H9 (cell line): ENCODE data around the gene TAPBPL. TPM values are rescaled to one million over a fixed set of nuclear protein-coding genes. Genes with fewer than 3 reads are reported as not detected.

Experiments
- DNase-seq: peaks from one replicate; pipeline ENCODE4 v3.0.0-alpha.2; 2017
- H2AFZ ChIP-seq: one replicate; pipeline ENCODE4 v1.6.1; 2013; ENCODE audit warnings: mild to moderate bottlenecking, low read length, control low read depth, moderate library complexity
- H2AK5ac ChIP-seq: 2 replicates; pipeline ENCODE4 v1.6.1; 2013; ENCODE audit warnings: low read length, control low read depth, mixed read lengths; ENCODE audit not compliant: insufficient read length
- H2BK120ac ChIP-seq: one replicate; pipeline ENCODE4 v1.6.1; 2013; ENCODE audit warnings: low read depth, mild to moderate bottlenecking, low read length, control low read depth, inconsistent platforms; ENCODE audit not compliant: poor library complexity, severe bottlenecking
- H2BK12ac ChIP-seq: 2 replicates; pipeline ENCODE4 v1.6.1; 2013; ENCODE audit warnings: low read length, control low read depth, mixed read lengths, low read depth; ENCODE audit not compliant: insufficient read length
- H2BK15ac ChIP-seq: 2 replicates; pipeline ENCODE4 v1.6.1; 2013; ENCODE audit warnings: low read depth, low read length, control low read depth
- H2BK20ac ChIP-seq: one replicate; pipeline ENCODE4 v1.6.1; 2013; ENCODE audit warnings: low read depth, mild to moderate bottlenecking, low read length, control low read depth, inconsistent platforms; ENCODE audit not compliant: poor library complexity, severe bottlenecking
- H2BK5ac ChIP-seq: 2 replicates; pipeline ENCODE4 v1.6.1; 2013; ENCODE audit warnings: low read length, control low read depth, mixed read lengths; ENCODE audit not compliant: insufficient read length
- H3K14ac ChIP-seq: 2 replicates; pipeline ENCODE4 v1.6.1; 2013; ENCODE audit warnings: low read length, control low read depth; ENCODE audit not compliant: insufficient read depth
- H3K18ac ChIP-seq: 2 replicates; pipeline ENCODE4 v1.6.1; 2013; ENCODE audit warnings: low read depth, mild to moderate bottlenecking, mixed read lengths, low read length, control low read depth; ENCODE audit not compliant: insufficient read length
- H3K23ac ChIP-seq: 2 replicates; pipeline ENCODE4 v1.6.1; 2013; ENCODE audit warnings: low read length, control low read depth, mixed read lengths, low read depth; ENCODE audit not compliant: insufficient read length
- H3K23me2 ChIP-seq: 2 replicates; pipeline ENCODE4 v1.6.1; 2013; ENCODE audit warnings: low read depth, mild to moderate bottlenecking, mixed read lengths, low read length, control low read depth; ENCODE audit not compliant: insufficient read length, poor library complexity, severe bottlenecking
- H3K27ac ChIP-seq: 2 replicates; pipeline ENCODE4 v1.5.1; 2013; ENCODE audit warnings: low read length, control low read depth, mixed read lengths, low read depth; ENCODE audit not compliant: insufficient read length
- H3K27me3 ChIP-seq: 2 replicates; pipeline ENCODE4 v1.6.1; 2013; ENCODE audit warnings: low read length, control low read depth, inconsistent platforms; ENCODE audit not compliant: insufficient read depth
- H3K4ac ChIP-seq: 2 replicates; pipeline ENCODE4 v1.6.1; 2013; ENCODE audit warnings: low read depth, mild to moderate bottlenecking, control low read depth, inconsistent platforms, low read length, moderate library complexity
- H3K4me1 ChIP-seq: 2 replicates; pipeline ENCODE4 v1.6.1; 2013; ENCODE audit warnings: low read length, control low read depth, inconsistent platforms; ENCODE audit not compliant: insufficient read depth
- H3K4me2 ChIP-seq: 2 replicates; pipeline ENCODE4 v1.6.1; 2013; ENCODE audit warnings: low read length, control low read depth, mixed read lengths; ENCODE audit not compliant: insufficient read length, insufficient read depth
- H3K56ac ChIP-seq: 2 replicates; pipeline ENCODE4 v1.6.1; 2013; ENCODE audit warnings: low read depth, mild to moderate bottlenecking, mixed read lengths, low read length, control low read depth; ENCODE audit not compliant: insufficient read length
- H3K79me1 ChIP-seq: 2 replicates; pipeline ENCODE4 v1.6.1; 2013; ENCODE audit warnings: low read depth, mild to moderate bottlenecking, moderate library complexity, low read length, control low read depth, inconsistent platforms; ENCODE audit not compliant: insufficient read depth, poor library complexity, severe bottlenecking
- H3K79me2 ChIP-seq: 2 replicates; pipeline ENCODE4 v1.6.1; 2013; ENCODE audit warnings: low read length, control low read depth, inconsistent platforms; ENCODE audit not compliant: insufficient read depth
- H3K9ac ChIP-seq: 2 replicates; pipeline ENCODE4 v1.6.1; 2013; ENCODE audit warnings: low read length, control low read depth, mixed read lengths; ENCODE audit not compliant: insufficient read length; ENCODE audit errors: extremely low read depth
- H3K9me3 ChIP-seq: one replicate; pipeline ENCODE4 v1.6.1; 2013; ENCODE audit warnings: low read depth, low read length, inconsistent platforms; ENCODE audit not compliant: control insufficient read depth
- H3T11ph ChIP-seq: one replicate; pipeline ENCODE4 v1.6.1; 2013; ENCODE audit warnings: mild to moderate bottlenecking, low read length, control low read depth, inconsistent platforms
- H4K20me1 ChIP-seq: one replicate; pipeline ENCODE4 v1.6.1; 2013; ENCODE audit not compliant: control insufficient read depth, insufficient read length, insufficient read depth
- H4K5ac ChIP-seq: 2 replicates; pipeline ENCODE4 v1.6.1; 2013; ENCODE audit warnings: low read depth, mild to moderate bottlenecking, mixed read lengths, low read length, control low read depth; ENCODE audit not compliant: insufficient read length
- H4K8ac ChIP-seq: replicated peaks from 2 replicates; pipeline ENCODE4 v1.6.1; 2013; ENCODE audit warnings: low read length, control low read depth, mixed read lengths, low read depth; ENCODE audit not compliant: insufficient read length
- H4K91ac ChIP-seq: 2 replicates; pipeline ENCODE4 v1.6.1; 2013; ENCODE audit warnings: low read depth, mild to moderate bottlenecking, moderate library complexity, mixed read lengths, low read length, control low read depth; ENCODE audit not compliant: insufficient read length
- H3K27ac Mint-ChIP-seq, 3 experiments: 2 replicates in 2 of 3; 3 replicates in 1 of 3; pipeline ENCODE4 v1.8.0; 2020 to 2021; ENCODE audit warnings: mixed read lengths in 3 of 3, mild to moderate bottlenecking in 1 of 3, moderate library complexity in 1 of 3
- H3K27me3 Mint-ChIP-seq: 2 replicates; pipeline ENCODE4 v1.8.0; 2021; ENCODE audit warnings: low read depth, mild to moderate bottlenecking, moderate library complexity, mixed read lengths
- H3K36me3 Mint-ChIP-seq, 3 experiments: 2 replicates in 2 of 3; 3 replicates in 1 of 3; pipeline ENCODE4 v1.8.0; 2020 to 2021; ENCODE audit warnings: low read depth in 3 of 3, mixed read lengths in 3 of 3; ENCODE audit not compliant: insufficient read depth in 1 of 3
- H3K4me1 Mint-ChIP-seq, 2 experiments: 2 replicates each; pipeline ENCODE4 v1.8.0; 2020; ENCODE audit warnings: mixed read lengths in 2 of 2
- H3K4me3 Mint-ChIP-seq, 2 experiments: 2 replicates in 1 of 2; 3 replicates in 1 of 2; pipeline ENCODE4 v1.8.0; 2020 to 2021; ENCODE audit warnings: mild to moderate bottlenecking in 2 of 2, mixed read lengths in 2 of 2, moderate library complexity in 1 of 2
- H3K9me3 Mint-ChIP-seq, 2 experiments: 2 replicates in 1 of 2; 3 replicates in 1 of 2; pipeline ENCODE4 v1.8.0; 2020; ENCODE audit warnings: mild to moderate bottlenecking in 2 of 2, mixed read lengths in 2 of 2, moderate library complexity in 1 of 2
- CTCF ChIP-seq: fragments of 200-600 bp; sonication (generic); conservative IDR thresholded peaks from 3 replicates; pipeline ENCODE4 v1.8.0; 2021; ENCODE audit warnings: antibody characterized with exemption, mild to moderate bottlenecking
- WGBS: extraction: QIAGEN DNeasy Blood & Tissue Kit; methylation state at CpG from one replicate; pipeline ENCODE4 v1.1.7; 2013; ENCODE audit warnings: missing lambda C conversion rate, low lambda C conversion rate, mixed read lengths; ENCODE audit not compliant: insufficient read length; ENCODE audit errors: extremely low coverage; 5-methylcytosine and 5-hydroxymethylcytosine counted together
- total RNA-seq: library from RNA; stranded (reverse); gene quantifications from 2 replicates; pipeline ENCODE4 v1.2.1, GENCODE V29; 2021

The TAPBPL gene
- total RNA-seq, 1 experiment from 2014 or later, result 1.4 TPM

DNA sequence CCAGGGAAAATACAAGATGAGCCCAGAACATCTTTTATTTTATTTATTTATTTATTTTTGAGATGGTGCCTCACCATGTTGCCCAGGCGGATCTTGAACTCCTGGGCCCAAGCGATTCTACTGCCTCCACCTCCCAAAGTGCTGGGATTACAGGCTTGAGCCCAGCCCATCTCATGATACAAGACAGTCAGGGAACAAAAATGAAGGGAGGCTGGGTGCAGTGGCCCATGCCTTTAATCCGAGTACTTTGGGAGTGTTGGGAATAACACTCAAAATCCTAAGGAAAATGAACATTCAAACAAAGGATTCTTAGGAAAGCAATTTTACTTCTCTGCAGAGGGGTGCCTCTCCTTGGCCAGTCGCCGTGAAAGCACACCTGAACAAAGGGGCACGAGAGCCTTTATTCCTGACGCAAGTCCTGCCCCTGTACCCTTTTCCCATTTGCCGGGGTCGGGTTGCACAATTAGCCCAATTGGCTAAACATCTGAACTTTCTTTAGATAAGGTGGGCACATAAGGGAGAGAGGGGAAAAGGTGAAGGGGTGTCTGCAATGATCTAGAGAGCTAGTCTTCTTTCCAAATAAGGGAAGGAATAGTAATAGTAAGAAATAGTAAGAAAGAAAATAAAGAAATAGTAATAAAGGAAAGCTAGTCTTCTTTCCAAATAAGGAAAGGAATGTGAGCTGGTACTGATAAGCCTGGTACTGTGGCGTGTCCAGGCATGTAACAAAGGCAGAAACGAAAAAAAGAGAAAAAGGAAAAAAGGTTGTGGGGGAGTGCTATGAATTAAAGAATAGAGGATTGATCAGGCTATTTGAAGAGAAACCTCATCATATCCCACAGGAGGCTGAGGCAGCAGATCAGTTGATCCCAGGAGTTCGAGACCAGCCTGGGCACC lies 55.5 kb downstream of the TAPBPL start:
- H3K18ac ChIP-seq, result no peak overlapping the region
- no peak overlapping the region for H3K4me2 ChIP-seq
- no peak overlapping the region for H2AFZ ChIP-seq
- H2BK12ac ChIP-seq, result no peak overlapping the region
- H3K27ac Mint-ChIP-seq, result peak overlapping the region; percentile 78 to 93 (median 86); a peak in 5 of 7 replicates
- H4K20me1 ChIP-seq, result no peaks in the 10 kb centered on the region
- no peak overlapping the region for H3K23ac ChIP-seq
- TF ChIP-seq CTCF, result no peak
- H2BK15ac ChIP-seq, result no peak overlapping the region
- peaks cover 2% of the 10 kb centered on the region; the same call in 1 of the 2 replicates for H3K4me1 ChIP-seq
- H3K9ac ChIP-seq, result peak overlapping the region; percentile 13
- H3K36me3 Mint-ChIP-seq, result peaks cover 28 to 56% (median 52%) of the 10 kb centered on the region in 3 experiments; a peak in 6 of 7 replicates
- peak overlapping the region; percentile 67 for H2BK120ac ChIP-seq
- no peak overlapping the region for H4K91ac ChIP-seq
- no peaks in the 10 kb centered on the region for H3K27me3 Mint-ChIP-seq
- WGBS, result no CpG with 5 or more reads among the region's 12 CpGs
- H3K4me1 Mint-ChIP-seq, result peaks cover 8 to 10% of the 10 kb centered on the region in 2 experiments
- no peak overlapping the region for H3K56ac ChIP-seq
- peaks cover 15% of the 10 kb centered on the region for H3K79me1 ChIP-seq
- H3K4ac ChIP-seq, result no peak overlapping the region; the same call in 1 of the 2 replicates
- H3K14ac ChIP-seq, result peak overlapping the region; percentile 75; the same call in 1 of the 2 replicates
- no peak overlapping the region for H4K8ac ChIP-seq
- peaks cover 2% of the 10 kb centered on the region; the same call in 1 of the 2 replicates for H3K79me2 ChIP-seq
- H2BK5ac ChIP-seq, result no peak overlapping the region
- peak overlapping the region; percentile 78 for H2BK20ac ChIP-seq
- H3K23me2 ChIP-seq, result no peaks in the 10 kb centered on the region
- peak overlapping the region; percentile 85 for H3T11ph ChIP-seq
- no peak overlapping the region for H2AK5ac ChIP-seq
- H4K5ac ChIP-seq, result no peak overlapping the region
- no peaks in the 10 kb centered on the region for H3K9me3 Mint-ChIP-seq
- H3K27me3 ChIP-seq, result no peaks in the 10 kb centered on the region
- H3K9me3 ChIP-seq, result no peaks in the 10 kb centered on the region
- peak overlapping the region in 1 of 2 experiments; percentile 44; a peak in 1 of 5 replicates for H3K4me3 Mint-ChIP-seq
- peak; percentile 74 for DNase-seq
- peak overlapping the region; percentile 3 for H3K27ac ChIP-seq
